Measurements from ENCODE around the gene TOMM20L. TPM values are rescaled to one million over a fixed set of nuclear protein-coding genes. Genes with fewer than 3 reads are reported as not detected.
A peak's percentile ranks its signal among the peaks of the same experiment; 100 is the strongest.
"Not testable (repeated sequence)": the region's sequence is repeated elsewhere in the genome, so short reads cannot be mapped to it uniquely, and the experiment has no call there.

Gene TOMM20L
- total RNA-seq, 8 experiments from 2014 or later: not detected

GRCh38 chr14:58398495-58398894 is 2.8 kb downstream of the TOMM20L start:
- Histone ChIP-seq H3K4me1 (replicated peaks in 1 of 2) (no peaks in the 10 kb centered on the region), H3K27ac (no peak overlapping the region), H3K4me3 (no peak overlapping the region)
- ATAC-seq (replicated peaks in 6 of 8): no peak
- in situ Hi-C loops (cut with MboI; ENCODE audit: low pct_unique_long_range_greater_than_20kb in 2 of 9, low sequenced_read_pairs in 9 of 9, unreplicated experiment in 9 of 9): no loop called here

GRCh38 chr14:58398895-58399294 is 3.2 kb downstream of the TOMM20L start:
- no peak for ATAC-seq (replicated peaks in 6 of 8)
- 38 to 100% (median 90%) methylated on average over 1 to 3 of the region's 3 CpGs; no CpG with 5 or more reads in 2 of the 10 experiments for WGBS, 10 experiments
- Histone ChIP-seq H3K4me3 (no peak overlapping the region), H3K4me1 (replicated peaks in 1 of 2) (no peaks in the 10 kb centered on the region), H3K27ac (no peak overlapping the region)
- in situ Hi-C loops (cut with MboI; ENCODE audit: low pct_unique_long_range_greater_than_20kb in 2 of 9, low sequenced_read_pairs in 9 of 9, unreplicated experiment in 9 of 9): no loop called here

- 33 to 100% (median 87%) methylated on average over 1 to 3 of the region's 3 CpGs; no CpG with 5 or more reads in 1 of the 10 experiments for WGBS, 10 experiments
- H3K27ac ChIP-seq: no peak overlapping the region
- no peak overlapping the region for H3K4me3 ChIP-seq
- in situ Hi-C loops (cut with MboI; ENCODE audit: low pct_unique_long_range_greater_than_20kb in 2 of 9, low sequenced_read_pairs in 9 of 9, unreplicated experiment in 9 of 9): no loop called here
- ATAC-seq (replicated peaks in 6 of 8): no peak
- H3K4me1 ChIP-seq (replicated peaks in 1 of 2): no peaks in the 10 kb centered on the region
These were observed 5.9 kb downstream of the TOMM20L start for GRCh38 chr14:58401587-58401986.

- Histone ChIP-seq H3K4me3 (no peak overlapping the region), H3K27ac (no peak overlapping the region), H3K4me1 (replicated peaks in 1 of 2) (no peaks in the 10 kb centered on the region)
- 50 to 100% (median 90%) methylated on average over 1 to 3 of the region's 3 CpGs for WGBS, 10 experiments
- no peak for ATAC-seq (replicated peaks in 6 of 8)
- in situ Hi-C loops (cut with MboI; ENCODE audit: low pct_unique_long_range_greater_than_20kb in 2 of 9, low sequenced_read_pairs in 9 of 9, unreplicated experiment in 9 of 9): no loop called here
These were observed 13.0 kb downstream of the TOMM20L start for GRCh38 chr14:58408681-58409215.

GRCh38 chr14:58414845-58415244 is 19.1 kb downstream of the TOMM20L start:
- in situ Hi-C loops (cut with MboI; ENCODE audit: low pct_unique_long_range_greater_than_20kb in 2 of 9, low sequenced_read_pairs in 9 of 9, unreplicated experiment in 9 of 9): no loop called here
- Histone ChIP-seq H3K4me1 (replicated peaks in 1 of 2) (no peaks in the 10 kb centered on the region), H3K4me3 (no peak overlapping the region), H3K27ac (no peak overlapping the region)
- ATAC-seq (replicated peaks in 6 of 8): peak in 3 of 8 experiments; percentile 46 to 100 (median 99)
- 100% methylated on average over 1 of the region's 1 CpG; no CpG with 5 or more reads in 5 of the 10 experiments for WGBS, 10 experiments

GRCh38 chr14:58415636-58416547 is 20.2 kb downstream of the TOMM20L start:
- WGBS, 10 experiments: 90 to 100% (median 97%) methylated on average over 2 to 10 of the region's 10 CpGs
- Histone ChIP-seq H3K27ac (no peak overlapping the region), H3K4me1 (replicated peaks in 1 of 2) (no peaks in the 10 kb centered on the region), H3K4me3 (no peak overlapping the region)
- ATAC-seq (replicated peaks in 6 of 8): no peak
- in situ Hi-C loops (cut with MboI; ENCODE audit: low pct_unique_long_range_greater_than_20kb in 2 of 9, low sequenced_read_pairs in 9 of 9, unreplicated experiment in 9 of 9): no loop called here

GRCh38 chr14:58416934-58417333 is 21.2 kb downstream of the TOMM20L start:
- H3K27ac ChIP-seq; H3K4me3 ChIP-seq; ATAC-seq (replicated peaks in 6 of 8); in situ Hi-C loops (cut with MboI; ENCODE audit: low pct_unique_long_range_greater_than_20kb in 2 of 9, low sequenced_read_pairs in 9 of 9, unreplicated experiment in 9 of 9); H3K4me1 ChIP-seq (replicated peaks in 1 of 2): not testable (repeated sequence)
- 50 to 100% (median 100%) methylated on average over 1 of the region's 1 CpG; no CpG with 5 or more reads in 5 of the 10 experiments for WGBS, 10 experiments

- ATAC-seq (replicated peaks in 6 of 8): peak; percentile 57 to 80 (median 69)
- H3K4me3 ChIP-seq: peak overlapping the region; percentile 76 to 99 (median 78)
- 0% methylated on average over 5 to 14 of the region's 35 CpGs; no CpG with 5 or more reads in 2 of the 10 experiments for whole genome bisulfite sequencing, 10 experiments
- peaks cover 4 to 14% of the 10 kb centered on the region in 2 donors for H3K4me1 ChIP-seq (replicated peaks in 1 of 2)
- in situ Hi-C loops (cut with MboI; ENCODE audit: low pct_unique_long_range_greater_than_20kb in 2 of 9, low sequenced_read_pairs in 9 of 9, unreplicated experiment in 9 of 9): no loop called here
- peak overlapping the region; percentile 87 to 95 for H3K27ac ChIP-seq
These were observed 31.0 kb downstream of the TOMM20L start for GRCh38 chr14:58426670-58427280.

GRCh38 chr14:58427281-58428117 is 31.8 kb downstream of the TOMM20L start, which contains the start of the genes KIAA0586 and TIMM9:
Gene KIAA0586, plus strand, starts transcription at chr14:58427719. Its CDS starts 546 bp downstream, at chr14:58428265.
Gene TIMM9, minus strand, starts transcription at chr14:58427531. Its CDS starts 15,586 bp downstream, at chr14:58411945.
- Histone ChIP-seq H3K4me1 (replicated peaks in 1 of 2) (peaks cover 4 to 14% of the 10 kb centered on the region in 2 donors), H3K4me3 (peak within 1 kb of the TSS; percentile 76 to 99 (median 78)), H3K27ac (peak within 1 kb of the TSS; percentile 87 to 95)
- in situ Hi-C loops (cut with MboI; ENCODE audit: low pct_unique_long_range_greater_than_20kb in 2 of 9, low sequenced_read_pairs in 9 of 9, unreplicated experiment in 9 of 9): no loop called here
- WGBS, 10 experiments: 0 to 2% (median 0%) methylated on average over 2 to 22 of the region's 33 CpGs
- peak; percentile 80 to 94 (median 91) for ATAC-seq (replicated peaks in 6 of 8)

GRCh38 chr14:58428118-58428683 is 32.5 kb downstream of the TOMM20L start:
- in situ Hi-C loops (cut with MboI; ENCODE audit: low pct_unique_long_range_greater_than_20kb in 2 of 9, low sequenced_read_pairs in 9 of 9, unreplicated experiment in 9 of 9): no loop called here
- 0 to 10% (median 0%) methylated on average over 3 to 10 of the region's 10 CpGs for WGBS, 10 experiments
- Histone ChIP-seq H3K27ac (peak overlapping the region; percentile 42 to 95), H3K4me3 (peak overlapping the region; percentile 76 to 99 (median 78)), H3K4me1 (replicated peaks in 1 of 2) (peaks cover 4 to 14% of the 10 kb centered on the region in 2 donors)
- peak in 3 of 8 experiments; percentile 7 to 20 (median 15) for ATAC-seq (replicated peaks in 6 of 8)

GRCh38 chr14:58430156-58430555 is 34.4 kb downstream of the TOMM20L start:
- in situ Hi-C loops (cut with MboI; ENCODE audit: low pct_unique_long_range_greater_than_20kb in 2 of 9, low sequenced_read_pairs in 9 of 9, unreplicated experiment in 9 of 9): no loop called here
- H3K4me1 ChIP-seq (replicated peaks in 1 of 2): peaks cover 4 to 14% of the 10 kb centered on the region in 2 donors
- no peak overlapping the region for H3K4me3 ChIP-seq
- ATAC-seq (replicated peaks in 6 of 8): peak in 1 of 8 experiments; percentile 3
- H3K27ac ChIP-seq: no peak overlapping the region
- 0 to 100% (median 80%) methylated on average over 1 of the region's 1 CpG; no CpG with 5 or more reads in 3 of the 10 experiments for WGBS, 10 experiments

GRCh38 chr14:58439476-58439875 is 43.7 kb downstream of the TOMM20L start:
- no peak overlapping the region for H3K27ac ChIP-seq
- WGBS, 10 experiments: 76 to 100% (median 83%) methylated on average over 1 to 4 of the region's 5 CpGs; no CpG with 5 or more reads in 2 of the 10 experiments
- no peak for ATAC-seq (replicated peaks in 6 of 8)
- H3K4me3 ChIP-seq: no peak overlapping the region
- no peaks in the 10 kb centered on the region for H3K4me1 ChIP-seq (replicated peaks in 1 of 2)
- in situ Hi-C loops (cut with MboI; ENCODE audit: low pct_unique_long_range_greater_than_20kb in 2 of 9, low sequenced_read_pairs in 9 of 9, unreplicated experiment in 9 of 9): no loop called here

Data from motor neuron (in vitro differentiated cells).